DND-41 (cell line): Measurements from ENCODE around the gene DNHD1.

Experiments
- ATAC-seq: fragments of 200-7000 bp; cut with Tn5 transposase; 3 replicates; pipeline ENCODE4 v1.9.1; 2021; ENCODE audit warnings: low read depth; ENCODE audit not compliant: insufficient read depth
- DNase-seq: peaks from one replicate; pipeline ENCODE4 v3.0.0-alpha.2; 2020
- H2AFZ ChIP-seq: 2 replicates; pipeline ENCODE4 v1.6.0; 2012; ENCODE audit warnings: low read depth, low read length
- H3K27ac ChIP-seq: 2 replicates; pipeline ENCODE4 v1.5.1; 2012; ENCODE audit warnings: low read length, inconsistent platforms
- H3K27me3 ChIP-seq: fragments of 200-600 bp; sonication (generic); 2 replicates; pipeline ENCODE4 v1.6.0; 2012; ENCODE audit warnings: low read length, mild to moderate bottlenecking, inconsistent platforms; ENCODE audit not compliant: insufficient read depth, poor library complexity
- H3K36me3 ChIP-seq: 2 replicates; pipeline ENCODE4 v1.5.1; 2012; ENCODE audit warnings: low read length, inconsistent platforms; ENCODE audit not compliant: insufficient read depth
- H3K4me1 ChIP-seq: 2 replicates; pipeline ENCODE4 v1.5.1; 2012; ENCODE audit warnings: mild to moderate bottlenecking, low read length; ENCODE audit not compliant: insufficient read depth
- H3K4me2 ChIP-seq: 2 replicates; pipeline ENCODE4 v1.6.0; 2012; ENCODE audit warnings: mild to moderate bottlenecking, moderate library complexity, low read length, inconsistent platforms; ENCODE audit not compliant: insufficient read depth
- H3K4me3 ChIP-seq, 2 experiments: fragments of 200-600 bp in 1 of 2; shearing (Covaris generic) in 1 of 2; 2 replicates each; pipeline ENCODE4 v1.5.1; 2012 to 2016; ENCODE audit warnings: inconsistent platforms in 2 of 2, low read length in 2 of 2, mild to moderate bottlenecking in 2 of 2, low read depth in 1 of 2, moderate library complexity in 1 of 2
- H3K79me2 ChIP-seq: 2 replicates; pipeline ENCODE4 v1.6.0; 2012; ENCODE audit warnings: low read length, inconsistent platforms; ENCODE audit not compliant: insufficient read depth
- H3K9ac ChIP-seq: 2 replicates; pipeline ENCODE4 v1.6.0; 2012; ENCODE audit warnings: low read depth, mild to moderate bottlenecking, inconsistent platforms, low read length, moderate library complexity
- H3K9me3 ChIP-seq: 2 replicates; pipeline ENCODE4 v1.5.1; 2012; ENCODE audit warnings: low read length, moderate library complexity, mild to moderate bottlenecking, inconsistent platforms; ENCODE audit not compliant: insufficient read depth, severe bottlenecking
- H4K20me1 ChIP-seq: 2 replicates; pipeline ENCODE4 v1.6.0; 2012; ENCODE audit warnings: low read length; ENCODE audit not compliant: insufficient read depth
- EZH2 ChIP-seq: IDR thresholded peaks from 3 replicates; pipeline ENCODE4 v1.6.1; 2012; ENCODE audit warnings: borderline replicate concordance, low read depth, mild to moderate bottlenecking, moderate library complexity, low read length, inconsistent platforms; ENCODE audit not compliant: severe bottlenecking
- TF ChIP-seq, protein P1 (sequence below): IDR thresholded peaks from 2 replicates; pipeline ENCODE4 v1.5.1; 2012; ENCODE audit warnings: borderline replicate concordance, low read length, moderate library complexity, mild to moderate bottlenecking; ENCODE audit not compliant: poor library complexity, severe bottlenecking; ENCODE audit errors: extremely low read depth

The DNHD1 gene

GRCh38 chr11:6476571-6476970 is 20.5 kb upstream of the DNHD1 start:
- Histone ChIP-seq H3K27ac (no peak overlapping the region), H3K9ac (no peak overlapping the region), H3K4me2 (no peak overlapping the region), H4K20me1 (peaks cover 21% of the 10 kb centered on the region), H3K79me2 (peaks cover 26% of the 10 kb centered on the region), H3K4me3 (no peak overlapping the region), H3K27me3 (no peaks in the 10 kb centered on the region), H3K4me1 (peaks cover 37% of the 10 kb centered on the region), H2AFZ (no peak overlapping the region), H3K36me3 (peaks cover 36% of the 10 kb centered on the region), H3K9me3 (no peaks in the 10 kb centered on the region)
- ATAC-seq (no peak), DNase-seq (no peak)
- TF ChIP-seq, protein P1, sequence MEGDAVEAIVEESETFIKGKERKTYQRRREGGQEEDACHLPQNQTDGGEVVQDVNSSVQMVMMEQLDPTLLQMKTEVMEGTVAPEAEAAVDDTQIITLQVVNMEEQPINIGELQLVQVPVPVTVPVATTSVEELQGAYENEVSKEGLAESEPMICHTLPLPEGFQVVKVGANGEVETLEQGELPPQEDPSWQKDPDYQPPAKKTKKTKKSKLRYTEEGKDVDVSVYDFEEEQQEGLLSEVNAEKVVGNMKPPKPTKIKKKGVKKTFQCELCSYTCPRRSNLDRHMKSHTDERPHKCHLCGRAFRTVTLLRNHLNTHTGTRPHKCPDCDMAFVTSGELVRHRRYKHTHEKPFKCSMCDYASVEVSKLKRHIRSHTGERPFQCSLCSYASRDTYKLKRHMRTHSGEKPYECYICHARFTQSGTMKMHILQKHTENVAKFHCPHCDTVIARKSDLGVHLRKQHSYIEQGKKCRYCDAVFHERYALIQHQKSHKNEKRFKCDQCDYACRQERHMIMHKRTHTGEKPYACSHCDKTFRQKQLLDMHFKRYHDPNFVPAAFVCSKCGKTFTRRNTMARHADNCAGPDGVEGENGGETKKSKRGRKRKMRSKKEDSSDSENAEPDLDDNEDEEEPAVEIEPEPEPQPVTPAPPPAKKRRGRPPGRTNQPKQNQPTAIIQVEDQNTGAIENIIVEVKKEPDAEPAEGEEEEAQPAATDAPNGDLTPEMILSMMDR, result no peak
- no peak for TF ChIP-seq EZH2

- Histone ChIP-seq H3K27me3 (no peaks in the 10 kb centered on the region), H3K9me3 (no peaks in the 10 kb centered on the region), H3K27ac (peak overlapping the region; percentile 80), H3K4me1 (peaks cover 33% of the 10 kb centered on the region), H3K4me3 (peak overlapping the region; percentile 58 to 85), H3K9ac (peak overlapping the region; percentile 77), H3K79me2 (peaks cover 50% of the 10 kb centered on the region), H4K20me1 (peaks cover 27% of the 10 kb centered on the region), H2AFZ (peak overlapping the region; percentile 78), H3K36me3 (peaks cover 71% of the 10 kb centered on the region), H3K4me2 (peak overlapping the region; percentile 87)
- ATAC-seq (no peak), DNase-seq (no peak)
- no peak for TF ChIP-seq EZH2
- TF ChIP-seq, protein P1, result no peak
Measured at GRCh38 chr11:6480299-6480914, 16.7 kb upstream of the DNHD1 start.

DNA sequence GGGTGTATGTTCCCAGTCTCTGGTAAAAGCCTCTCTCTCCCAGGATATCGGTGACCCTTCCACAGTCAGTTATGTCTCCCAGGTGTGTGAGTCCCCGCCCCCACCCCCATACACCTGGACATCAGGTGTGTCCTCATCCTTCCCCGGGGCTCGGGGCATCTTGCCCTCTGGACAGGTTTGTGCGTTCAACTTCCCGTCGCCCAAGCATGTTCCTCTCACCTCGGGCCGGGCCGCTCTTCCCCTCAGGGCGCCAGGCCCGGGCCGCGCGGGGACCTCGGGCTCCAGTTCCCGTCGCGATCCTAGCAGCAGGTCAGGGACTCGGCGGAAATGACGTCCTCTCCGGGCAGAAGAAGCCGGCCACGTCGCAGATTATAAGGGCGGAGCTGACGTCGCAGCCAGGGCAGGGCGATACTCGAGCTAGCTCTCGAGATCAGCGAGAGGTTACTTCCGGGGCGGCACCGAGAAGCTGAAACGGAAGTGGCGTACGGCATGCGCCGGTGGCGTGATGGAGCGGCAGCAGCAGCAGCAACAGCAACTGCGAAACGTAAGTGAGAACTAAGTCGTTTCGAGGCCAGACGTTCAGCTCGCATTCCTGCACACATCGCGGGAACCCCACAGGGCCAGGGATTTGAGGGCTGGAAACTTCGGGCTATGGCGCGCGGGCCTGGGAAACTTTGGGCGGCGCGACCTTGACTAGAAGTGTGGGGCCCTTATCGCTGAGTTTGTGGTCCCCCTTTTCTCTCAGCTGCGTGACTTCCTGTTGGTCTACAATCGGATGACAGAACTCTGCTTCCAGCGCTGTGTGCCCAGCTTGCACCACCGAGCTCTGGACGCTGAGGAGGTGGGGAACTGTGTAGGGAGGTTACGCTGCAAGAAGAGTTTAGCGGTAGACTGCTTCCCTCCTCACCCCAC is 15.8 kb upstream of the DNHD1 start, which contains the start of the genes ARFIP2 and TIMM10B:
ARFIP2 (minus strand) TSS at position 320 of the 912 bp plus-strand sequence. CDS start 910 bp downstream, outside the sequence.
TIMM10B (plus strand) TSS at position 490 of the 912 bp plus-strand sequence; CDS start at position 506, 16 bp downstream.
- Histone ChIP-seq H3K79me2 (peaks cover 50% of the 10 kb centered on the region), H3K27ac (peak within 1 kb of the TSS; percentile 87), H3K4me3 (peak within 1 kb of the TSS; percentile 58 to 85), H3K4me2 (peak within 1 kb of the TSS; percentile 87), H3K27me3 (no peaks in the 10 kb centered on the region), H3K9me3 (no peaks in the 10 kb centered on the region), H3K4me1 (peaks cover 33% of the 10 kb centered on the region), H2AFZ (peak within 1 kb of the TSS; percentile 87), H3K36me3 (peaks cover 78% of the 10 kb centered on the region), H4K20me1 (peaks cover 27% of the 10 kb centered on the region), H3K9ac (peak within 1 kb of the TSS; percentile 77)
- peak; percentile 97 for ATAC-seq
- DNase-seq, result peak; percentile 97
- TF ChIP-seq, protein P1, result peak; percentile 1
- TF ChIP-seq EZH2, result no peak
